Bone marrow (tissue), 2 donors: ENCODE data around the gene PIAS4.

Experiments used
- DNase-seq, 2 donors: peaks; one replicate each; lab custom pipeline; 2025; lab: John Stamatoyannopoulos, UW

PIAS4 gene

DNA sequence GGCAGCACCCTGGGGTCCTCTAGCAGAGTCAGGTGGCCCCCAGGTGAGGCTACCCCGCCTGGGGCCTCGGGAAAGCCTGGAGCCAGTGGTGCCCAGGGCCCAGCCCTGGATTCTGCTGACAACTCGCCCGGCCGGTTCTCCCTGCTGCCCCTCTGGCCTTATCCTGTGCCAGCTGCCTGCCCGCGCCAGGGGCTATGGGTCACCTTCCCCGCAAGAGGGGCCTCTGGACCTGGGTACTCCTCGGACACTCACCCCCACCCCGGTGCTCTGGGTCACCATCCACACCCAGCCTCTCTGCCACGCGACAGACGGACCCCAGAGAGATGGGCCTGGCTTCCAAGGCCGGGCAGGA is 35.2 kb downstream of the PIAS4 start:
- DNase-seq: no peak

DNA sequence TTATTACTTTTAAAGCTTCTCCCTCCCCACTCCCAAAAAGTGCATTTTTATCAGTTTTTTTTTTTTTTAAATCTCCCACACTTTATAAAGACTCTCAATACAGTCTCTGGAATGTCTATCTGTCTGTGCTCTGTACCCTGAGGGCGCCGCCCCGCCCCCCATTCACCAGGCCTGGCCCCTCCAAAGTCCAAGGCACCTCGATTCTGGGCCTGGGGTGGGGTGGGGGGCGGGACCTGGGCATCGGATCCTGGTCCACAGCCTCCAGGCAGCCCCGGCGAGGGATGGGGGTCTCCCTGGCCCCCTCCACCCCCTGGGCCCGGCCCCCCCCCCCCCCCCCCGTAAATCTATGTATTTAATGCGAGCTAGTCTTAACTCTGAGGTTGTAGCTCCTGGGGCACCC is 35.9 kb downstream of the PIAS4 start:
- DNase-seq: no peak

DNA sequence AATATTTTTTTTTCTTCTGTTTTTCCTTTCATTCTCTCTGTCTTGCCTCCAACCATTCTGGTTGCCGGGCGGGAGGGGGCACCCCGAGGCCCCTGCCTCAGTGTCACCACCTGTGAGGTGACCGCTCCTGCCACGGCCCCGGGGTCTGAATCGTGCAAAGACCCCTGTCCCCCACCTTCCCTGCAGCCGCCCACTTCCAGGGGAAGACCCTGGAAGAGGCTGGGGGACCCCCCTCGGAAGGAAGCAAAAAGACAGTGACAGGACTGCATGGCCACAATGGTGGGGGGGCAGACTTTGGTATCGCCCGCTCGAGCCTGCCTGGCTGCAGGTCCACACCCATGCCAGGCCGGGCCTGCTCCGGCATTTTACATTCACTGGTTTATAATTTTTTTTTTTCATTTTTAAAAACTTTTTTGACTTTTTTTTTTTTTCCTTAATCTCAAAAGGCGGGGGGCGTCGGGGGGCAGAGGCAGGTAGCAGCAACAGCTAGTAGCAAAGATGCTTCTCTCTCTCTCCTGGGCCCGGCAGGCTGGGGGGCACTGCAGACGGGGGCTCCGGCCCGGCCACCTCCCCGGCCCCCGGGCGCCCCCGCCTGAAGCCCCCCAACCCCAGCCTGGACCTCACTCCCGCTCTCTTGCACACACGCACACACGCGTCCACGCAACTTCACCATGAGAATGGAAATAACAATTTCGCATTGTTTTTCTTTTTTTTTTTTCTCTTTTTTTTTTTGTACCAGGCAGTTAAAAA is 36.6 kb downstream of the PIAS4 start:
- DNase-seq: no peak

DNA sequence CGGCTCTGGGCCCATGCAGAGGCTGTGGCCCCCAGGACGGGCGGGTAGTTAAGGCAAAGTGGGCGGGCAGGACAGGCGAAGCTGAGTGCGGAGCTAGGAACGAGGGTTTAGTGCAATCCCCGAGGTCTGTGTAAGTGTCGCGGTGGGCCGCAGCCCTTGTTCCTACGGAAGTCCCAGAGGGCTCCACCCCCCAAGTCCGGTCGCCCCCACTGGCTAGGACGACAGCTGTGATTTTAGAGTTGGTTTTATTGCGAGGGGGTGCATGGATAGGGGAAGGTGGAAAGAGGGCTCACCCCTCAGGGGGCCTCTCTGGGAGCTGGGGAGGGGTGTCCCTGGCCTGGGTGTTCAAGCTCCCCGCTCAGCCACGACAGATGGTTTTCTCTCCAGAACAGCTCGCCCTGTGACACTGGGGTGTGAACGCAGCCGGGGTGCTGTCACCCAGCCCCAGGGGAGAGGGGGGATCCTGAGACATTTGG is 37.5 kb downstream of the PIAS4 start:
- DNase-seq: no peak

DNA sequence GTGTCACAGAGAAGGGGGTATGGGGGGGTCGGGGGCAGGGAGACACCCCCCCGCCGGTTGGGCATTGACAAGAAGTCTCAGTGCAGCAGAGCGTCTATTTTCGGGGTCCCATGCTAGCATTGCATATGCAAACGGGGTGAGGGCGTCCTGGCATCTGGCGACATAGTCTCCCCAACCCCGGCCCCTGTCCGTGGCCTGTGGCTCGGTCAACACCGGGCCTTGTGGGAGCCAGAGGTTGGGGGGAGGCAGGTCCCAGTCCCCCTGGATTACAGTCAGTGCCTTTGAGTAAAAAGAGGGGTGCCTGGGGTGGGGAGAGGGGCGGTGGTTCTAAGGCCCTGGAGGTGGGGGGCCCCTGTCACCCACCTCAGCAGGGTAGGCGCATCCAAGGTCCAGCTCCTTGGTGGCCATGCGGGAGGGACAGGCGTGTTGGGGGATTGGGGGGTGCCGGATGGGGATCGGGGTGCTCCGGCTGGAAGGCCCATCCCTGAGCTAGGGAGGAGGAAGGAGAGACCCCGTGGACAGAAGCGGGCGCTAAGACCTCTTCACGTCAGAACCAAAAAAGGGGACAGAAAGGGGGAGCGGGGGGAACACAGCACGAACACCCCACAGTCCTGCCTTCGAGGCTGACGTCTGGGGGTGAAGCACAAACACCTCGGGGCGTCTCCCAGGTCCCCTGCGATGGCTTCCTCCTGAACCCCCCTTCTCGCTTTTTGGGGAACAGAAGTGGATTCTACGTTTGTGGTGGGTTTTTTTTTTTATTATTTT is 38.2 kb downstream of the PIAS4 start:
- DNase-seq: no peak

DNA sequence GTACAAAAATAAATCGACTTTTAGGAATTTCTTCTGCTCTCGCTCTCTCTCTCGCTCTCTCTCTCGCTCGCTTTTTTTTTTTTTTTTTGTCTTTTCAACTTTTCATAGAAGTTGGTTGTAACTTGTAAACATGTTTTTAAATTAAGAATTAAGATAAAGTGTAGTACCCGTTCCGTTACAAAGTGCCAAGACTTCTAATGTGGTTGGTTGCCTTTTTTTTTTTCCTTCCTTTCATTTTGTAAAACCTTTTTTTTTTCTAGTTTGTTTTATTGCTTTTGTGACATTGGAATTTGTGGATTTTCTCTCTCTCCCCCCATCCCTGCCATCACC is 38.8 kb downstream of the PIAS4 start:
- no peak for DNase-seq

DNA sequence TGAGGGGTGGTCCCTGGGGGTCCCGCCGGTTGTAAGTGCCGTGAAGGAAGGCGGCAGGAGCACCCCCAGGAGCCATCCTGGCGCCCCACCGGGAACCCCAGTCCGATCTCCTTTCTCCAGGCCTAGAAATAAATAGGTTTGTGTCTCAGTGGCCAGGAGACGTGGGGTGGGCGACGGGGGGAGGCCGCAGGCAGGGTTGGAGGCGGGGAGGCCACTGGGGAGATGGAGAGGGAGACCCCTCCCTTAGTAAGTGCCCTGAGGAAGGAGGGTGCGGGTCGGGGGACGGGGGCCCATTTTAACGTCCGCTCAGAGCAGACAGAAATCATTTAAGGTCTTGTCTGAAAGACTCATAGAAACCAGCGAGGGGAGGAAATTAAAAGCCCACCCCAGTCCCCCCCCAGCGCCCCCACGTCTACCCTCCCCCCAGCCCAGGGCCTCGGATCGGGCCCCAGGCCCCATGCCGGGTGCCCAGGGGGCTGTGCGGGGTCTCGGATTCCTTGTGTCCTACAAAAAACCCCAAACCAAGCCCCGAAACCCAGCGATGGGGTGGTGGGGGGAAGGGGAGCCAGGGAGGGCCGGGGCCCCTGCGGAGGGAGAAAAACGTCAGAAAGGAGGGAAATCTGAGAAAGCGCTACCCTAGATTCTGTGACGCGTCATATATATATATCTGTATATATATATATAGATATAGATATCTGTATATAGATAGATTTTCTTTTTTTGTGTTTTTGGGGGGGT is 39.6 kb downstream of the PIAS4 start:
- no peak for DNase-seq

DNA sequence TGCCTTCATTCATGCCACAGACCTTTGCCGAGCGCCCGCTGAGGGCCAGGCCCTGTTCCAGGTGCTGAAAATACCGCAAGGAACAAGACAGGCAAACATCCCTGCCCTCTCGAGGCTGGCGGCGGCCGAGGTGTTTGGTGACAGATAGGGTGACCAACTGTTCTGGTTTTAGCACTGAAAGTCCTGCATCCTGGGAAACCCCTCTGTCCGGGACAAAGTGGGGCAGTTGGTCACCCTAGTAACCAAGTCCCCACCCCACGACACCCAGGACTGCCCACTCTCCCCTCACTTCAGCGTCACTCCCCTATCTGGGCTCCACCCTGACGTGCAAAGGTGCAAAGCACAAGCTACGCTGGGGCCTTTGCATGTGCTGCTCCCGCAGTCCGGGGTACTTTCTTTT is 41.9 kb downstream of the PIAS4 start:
- DNase-seq: no peak

DNA sequence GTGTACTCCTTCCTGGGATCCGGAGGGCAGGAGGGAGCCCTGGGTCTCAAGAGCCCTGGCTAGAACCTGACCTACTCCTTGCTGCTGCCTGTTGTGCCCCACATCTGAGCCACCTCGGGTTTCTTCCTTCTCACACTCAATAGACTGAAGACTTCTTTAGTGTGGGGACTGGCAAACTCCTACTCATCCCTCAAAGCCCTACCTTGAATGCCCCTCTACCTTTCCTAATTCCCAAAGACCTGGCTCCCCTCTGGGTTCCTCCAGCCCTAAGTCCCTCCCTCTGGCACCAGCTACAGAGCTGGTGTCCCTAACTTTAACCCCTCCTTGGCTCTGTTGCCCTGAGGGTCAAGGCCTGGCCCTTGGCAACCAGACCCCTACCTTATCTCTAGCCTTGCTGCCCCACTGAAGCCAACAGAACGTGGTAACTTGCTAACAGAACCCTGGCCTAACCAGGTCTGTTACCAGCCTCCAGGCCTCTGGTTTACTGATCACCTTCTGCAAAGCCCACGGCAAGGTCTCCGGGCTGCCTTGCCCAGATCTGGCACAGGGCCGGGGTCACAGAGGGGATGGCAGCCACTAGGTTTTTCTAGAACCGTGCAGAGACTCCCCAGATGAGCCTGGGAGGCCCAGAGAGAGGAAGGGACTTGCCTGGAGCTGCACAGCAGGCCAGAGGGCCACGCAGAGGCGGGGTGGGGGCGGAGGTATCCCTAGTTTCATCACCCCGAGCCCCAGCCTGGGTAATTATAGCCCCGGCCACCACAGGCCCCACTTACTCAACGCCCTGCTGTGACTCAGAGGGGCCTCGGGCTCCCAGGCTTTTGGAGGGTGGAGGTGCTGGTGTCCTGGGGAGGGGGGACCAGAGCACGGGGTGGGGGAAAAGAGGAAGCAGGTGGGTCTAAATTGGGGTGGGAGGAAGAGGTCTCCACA is 43.9 kb downstream of the PIAS4 start:
- DNase-seq: peak in 1 of 2 donors; percentile 71

DNA sequence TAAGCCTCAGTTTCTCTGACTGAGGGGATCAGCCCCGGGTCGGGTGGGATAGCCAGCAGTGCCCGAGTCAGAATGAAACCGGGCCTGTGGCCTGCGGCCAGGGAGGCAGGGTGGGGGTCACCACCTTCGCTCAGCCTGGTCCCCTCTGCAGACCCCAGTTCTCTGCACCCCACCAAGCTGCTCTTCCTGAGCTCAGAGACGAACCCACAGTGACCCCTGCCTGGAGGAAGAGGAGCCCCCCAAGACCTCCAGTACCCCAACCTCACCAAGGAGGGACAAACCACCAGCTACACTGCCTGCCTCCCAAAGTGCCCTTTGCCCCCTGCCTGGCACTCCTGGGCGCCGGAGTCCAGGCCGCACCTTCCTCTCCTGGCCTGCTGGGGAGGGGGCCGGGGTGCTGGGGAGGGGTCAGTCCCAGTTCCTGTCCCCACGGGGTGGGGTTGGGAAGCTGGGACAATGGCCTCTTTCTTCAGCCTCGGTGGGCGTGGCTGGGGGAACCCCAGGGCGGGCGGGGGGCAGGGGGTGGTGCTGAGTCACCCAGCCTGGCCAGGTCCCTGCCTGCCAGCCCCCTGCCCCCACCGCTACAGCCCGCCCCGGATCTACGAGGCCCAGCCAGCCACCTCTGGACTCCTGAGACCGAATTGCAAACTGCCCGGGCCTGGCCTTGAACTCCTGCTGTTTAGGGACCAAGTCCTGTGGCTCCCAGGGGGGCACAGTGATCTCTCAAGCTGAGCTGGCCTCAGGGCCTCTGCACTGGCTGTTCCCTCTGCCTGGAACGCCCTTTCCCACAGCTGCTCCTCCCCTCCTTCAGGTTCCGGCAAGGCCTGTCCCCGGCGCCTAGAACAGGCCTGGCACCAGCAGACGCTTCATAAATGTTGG is 44.8 kb downstream of the PIAS4 start:
- peak in 1 of 2 donors; percentile 63 for DNase-seq

DNA sequence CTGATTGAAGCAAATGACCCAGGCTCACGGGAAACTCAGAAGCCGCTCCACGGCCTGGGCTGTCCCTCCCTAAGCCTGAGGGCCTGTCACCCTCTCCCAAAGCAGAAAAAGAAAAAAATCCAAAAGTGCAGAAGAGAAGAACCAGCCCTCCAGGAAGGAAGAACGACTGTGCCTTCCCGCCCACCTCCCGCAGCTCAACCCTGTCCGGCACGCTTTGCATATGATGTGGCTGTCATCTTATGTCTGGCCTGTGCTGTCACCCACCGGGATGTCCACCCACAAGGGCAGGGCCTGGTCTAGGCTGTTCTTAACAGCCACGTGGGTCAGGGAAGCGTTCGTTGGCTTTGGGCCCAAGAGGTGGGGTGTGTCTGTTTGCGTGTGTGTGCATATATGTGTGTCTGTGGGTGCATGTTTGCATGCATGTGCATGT is 45.5 kb downstream of the PIAS4 start:
- DNase-seq: peak in 1 of 2 donors; percentile 14

DNA sequence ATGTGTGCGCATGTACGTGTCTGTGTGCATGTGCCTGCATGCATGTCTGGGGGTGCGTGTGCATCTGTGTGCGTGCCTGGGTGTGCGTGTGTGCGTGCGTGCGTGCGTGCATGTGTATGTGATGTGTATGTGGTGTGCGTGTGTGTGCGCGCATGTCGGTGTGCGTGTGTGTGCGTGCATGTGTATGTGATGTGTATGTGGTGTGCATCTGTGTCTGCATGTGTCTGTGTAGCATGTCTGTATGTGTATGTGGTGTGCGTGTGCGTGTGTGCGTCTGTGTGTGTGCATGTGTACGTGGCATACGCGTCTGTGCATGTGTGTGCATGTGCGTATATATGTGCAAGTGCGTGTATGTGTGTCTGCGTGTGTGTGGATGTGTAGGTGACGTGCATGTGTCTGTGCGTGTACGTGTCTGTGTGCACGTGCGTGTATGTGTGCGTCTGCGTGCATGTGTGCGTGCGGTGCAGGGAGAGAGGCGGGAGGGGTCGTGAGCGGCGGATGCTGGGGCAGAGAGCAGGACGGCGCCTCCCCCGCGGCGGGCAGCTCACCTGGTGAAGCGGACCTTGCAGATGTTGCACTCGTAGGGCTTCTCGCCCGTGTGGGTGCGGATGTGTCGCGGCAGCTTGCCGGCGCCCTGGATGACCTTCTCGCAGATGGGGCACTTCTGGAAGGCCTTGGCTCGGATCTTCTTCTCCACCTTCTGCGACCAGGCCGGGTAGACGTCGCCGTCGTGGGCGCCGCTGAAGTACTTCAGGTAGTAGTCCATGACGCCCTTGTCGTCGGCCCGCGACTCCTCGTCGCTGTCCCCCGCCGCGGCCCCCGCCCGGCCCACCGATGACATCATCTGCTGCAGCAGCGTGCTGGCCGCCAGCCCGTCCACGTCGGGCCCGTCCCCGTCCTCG is 46.1 kb downstream of the PIAS4 start:
- no peak for DNase-seq

DNA sequence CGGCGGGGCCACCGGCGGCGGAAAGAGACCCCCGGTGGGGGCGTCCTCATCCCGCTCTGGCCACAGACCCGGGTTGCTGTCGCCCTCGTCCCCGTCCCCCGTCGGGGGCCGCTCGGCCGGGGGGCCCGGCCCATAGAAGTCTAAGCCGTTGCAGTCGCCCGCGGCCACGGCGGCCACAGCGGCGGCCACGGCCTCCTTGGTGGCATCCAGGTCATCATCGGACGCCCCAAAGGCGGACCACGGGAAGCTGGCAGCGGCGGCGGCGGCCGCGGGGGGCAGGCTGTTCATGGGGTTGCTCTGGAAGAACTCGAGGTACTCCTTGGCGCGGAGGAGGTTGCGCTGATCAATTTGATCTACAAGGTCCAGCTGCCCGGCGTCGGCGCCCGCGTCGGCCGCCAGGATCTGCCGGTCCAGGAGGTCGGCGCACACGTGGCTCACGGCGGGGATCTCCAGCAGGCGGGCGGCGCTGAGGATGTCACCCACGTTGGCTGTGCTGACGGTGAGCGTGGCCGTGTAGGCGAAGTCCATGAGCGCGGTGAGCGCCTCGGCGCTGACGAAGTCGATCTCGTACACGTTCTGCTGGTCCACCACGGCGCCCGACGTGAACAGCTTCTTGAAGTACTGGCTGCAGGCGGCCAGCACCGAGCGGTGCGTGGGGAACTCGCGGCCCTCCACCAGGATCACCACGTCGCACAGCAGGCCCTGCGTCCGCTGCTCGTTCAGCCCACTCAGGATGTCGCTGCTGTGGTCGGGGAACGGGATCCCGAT is 47.1 kb downstream of the PIAS4 start:
- no peak for DNase-seq

DNA sequence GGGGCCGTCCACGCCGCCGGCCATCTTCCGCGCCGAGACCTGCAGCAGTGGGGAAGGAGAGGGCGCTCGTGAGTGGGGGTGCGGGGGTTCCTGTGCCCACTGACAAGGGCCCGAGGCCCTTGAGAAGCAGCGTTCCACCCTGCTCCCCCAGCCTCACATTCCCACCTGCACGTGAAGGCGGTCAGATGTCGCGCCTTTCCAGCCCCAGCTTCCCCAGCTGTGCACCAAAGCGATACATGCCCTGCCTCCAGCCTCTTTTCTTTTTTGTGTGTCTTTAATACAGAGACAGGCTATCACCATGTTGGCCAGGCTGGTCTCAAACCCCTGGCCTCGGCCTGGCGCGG is 47.6 kb downstream of the PIAS4 start:
- DNase-seq: no peak

DNA sequence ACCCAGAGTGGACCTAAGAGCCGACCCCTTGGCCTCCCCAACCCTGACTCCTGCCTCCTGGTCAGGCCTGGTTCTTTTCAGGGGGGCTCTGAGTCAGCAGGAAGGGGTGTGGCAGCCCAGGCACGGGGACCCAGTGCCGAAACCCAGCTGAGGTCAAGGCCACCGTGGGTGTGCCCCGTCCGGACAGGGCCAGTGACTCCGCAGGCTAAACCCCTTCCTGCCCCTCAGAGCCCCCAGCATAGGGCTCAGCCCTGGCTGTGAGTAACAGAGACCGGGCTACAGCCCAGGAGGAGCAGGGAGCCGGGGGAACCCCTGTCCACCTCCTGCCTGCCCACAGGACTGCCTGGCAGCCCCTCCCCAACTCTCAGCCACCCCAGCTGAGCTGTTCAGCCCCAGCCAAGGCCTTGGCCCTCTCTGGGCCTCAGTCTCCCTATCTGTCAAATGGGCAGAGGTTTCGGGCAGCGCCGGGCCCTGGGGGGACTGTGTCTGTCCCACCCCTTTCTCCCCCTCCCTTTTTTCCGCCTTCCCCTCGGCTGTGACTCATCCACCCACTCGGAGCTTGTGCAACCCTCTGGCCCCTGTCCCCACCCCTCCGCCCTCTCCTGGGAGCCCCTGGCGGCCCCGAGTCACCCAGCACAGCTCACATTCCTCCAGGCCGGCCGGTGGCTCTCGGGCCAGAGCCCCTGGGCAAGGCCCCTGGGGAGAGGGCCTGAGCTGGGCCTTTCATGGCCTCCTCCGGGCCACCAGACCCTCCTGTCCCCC is 50.6 kb downstream of the PIAS4 start:
- DNase-seq: peak; percentile 55 to 81

DNA sequence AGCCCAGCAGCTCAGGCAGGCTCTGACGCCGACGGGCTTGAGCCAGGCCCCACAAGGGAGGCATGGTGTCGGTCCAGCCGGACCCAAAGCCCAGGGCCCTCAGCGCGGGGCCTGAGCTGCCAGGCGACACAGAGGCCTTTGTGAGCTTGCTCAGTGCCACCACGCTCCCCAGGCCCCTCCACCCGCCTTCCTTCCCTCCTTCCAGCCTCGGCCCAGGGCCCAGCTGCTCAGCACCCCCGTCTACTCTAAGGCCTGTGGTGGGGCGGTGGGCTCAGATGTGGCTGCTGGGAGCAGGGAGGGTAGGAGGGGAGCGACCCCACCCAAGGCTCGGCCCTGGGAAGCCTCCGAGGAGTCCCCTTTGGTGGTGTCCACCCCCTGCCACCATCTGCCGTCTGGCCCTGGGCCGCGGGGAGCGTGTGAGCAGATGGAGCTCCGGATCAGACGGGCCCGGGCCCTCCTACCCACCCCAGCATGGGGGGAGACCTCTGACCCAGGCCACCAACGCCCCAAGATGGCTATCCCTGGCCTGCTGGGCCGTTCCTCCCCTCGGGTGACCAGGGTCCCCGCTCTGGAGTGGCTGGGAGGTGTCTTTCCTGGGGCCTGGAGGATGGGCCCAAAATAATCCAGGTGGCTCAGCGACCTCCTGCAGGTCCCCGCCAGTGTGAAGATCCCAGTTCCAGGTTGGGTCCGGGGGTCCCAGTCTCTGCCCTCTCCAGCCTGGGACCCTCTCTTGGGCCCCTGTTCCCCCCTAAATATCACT is 51.3 kb downstream of the PIAS4 start:
- no peak for DNase-seq

DNA sequence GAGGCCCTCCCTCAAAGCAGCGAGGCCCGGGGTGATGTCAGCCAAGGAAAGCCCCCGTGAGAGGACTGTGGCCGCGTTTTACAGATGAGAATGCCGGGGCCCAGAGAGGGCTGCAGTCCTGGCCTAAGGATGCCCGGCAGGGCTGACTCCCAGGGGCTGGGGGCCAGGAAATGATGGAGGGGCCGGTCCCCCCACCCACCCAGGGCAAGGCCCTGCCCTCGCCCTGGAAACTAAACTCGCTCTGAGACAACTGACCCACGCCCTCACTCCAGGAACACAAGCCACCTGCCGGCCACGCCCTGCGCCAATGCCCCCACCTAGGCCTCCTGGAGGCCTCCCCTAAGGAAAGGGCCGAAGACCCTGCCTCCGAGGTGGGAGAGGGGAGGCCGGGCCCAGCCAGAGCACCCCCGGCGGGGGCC is 51.9 kb downstream of the PIAS4 start:
- DNase-seq: no peak
